ENCODE measurements around the gene TLE3.

TLE3 gene

GRCh38 chr15:70064441-70064840 is 33.3 kb downstream of the TLE3 start:
- Histone ChIP-seq H3K36me3 (no peaks in the 10 kb centered on the region), H3K9me3 (no peaks in the 10 kb centered on the region), H3K4me3 (no peak overlapping the region), H3K4me2 (no peak overlapping the region), H3K9ac (no peak overlapping the region), H3K4me1 (peaks cover 17% of the 10 kb centered on the region; the same call in 1 of the 2 replicates), H3K27ac (no peak overlapping the region), H4K20me1 (peaks cover 13% of the 10 kb centered on the region; the same call in 1 of the 2 replicates), H3K27me3 (peaks cover 36% of the 10 kb centered on the region)
- TF ChIP-seq Cebpa-rat (IDR thresholded peaks at IDR 0.05): no peak

- Histone ChIP-seq H3K4me1 (peaks cover 17% of the 10 kb centered on the region; the same call in 1 of the 2 replicates), H3K4me3 (no peak overlapping the region), H3K4me2 (no peak overlapping the region), H4K20me1 (peaks cover 13% of the 10 kb centered on the region; the same call in 1 of the 2 replicates), H3K9me3 (no peaks in the 10 kb centered on the region), H3K9ac (no peak overlapping the region), H3K27ac (no peak overlapping the region), H3K36me3 (no peaks in the 10 kb centered on the region), H3K27me3 (peaks cover 35% of the 10 kb centered on the region)
- TF ChIP-seq Cebpa-rat (IDR thresholded peaks at IDR 0.05): no peak
Measured at GRCh38 chr15:70063980-70064379, 33.7 kb downstream of the TLE3 start.

DNA sequence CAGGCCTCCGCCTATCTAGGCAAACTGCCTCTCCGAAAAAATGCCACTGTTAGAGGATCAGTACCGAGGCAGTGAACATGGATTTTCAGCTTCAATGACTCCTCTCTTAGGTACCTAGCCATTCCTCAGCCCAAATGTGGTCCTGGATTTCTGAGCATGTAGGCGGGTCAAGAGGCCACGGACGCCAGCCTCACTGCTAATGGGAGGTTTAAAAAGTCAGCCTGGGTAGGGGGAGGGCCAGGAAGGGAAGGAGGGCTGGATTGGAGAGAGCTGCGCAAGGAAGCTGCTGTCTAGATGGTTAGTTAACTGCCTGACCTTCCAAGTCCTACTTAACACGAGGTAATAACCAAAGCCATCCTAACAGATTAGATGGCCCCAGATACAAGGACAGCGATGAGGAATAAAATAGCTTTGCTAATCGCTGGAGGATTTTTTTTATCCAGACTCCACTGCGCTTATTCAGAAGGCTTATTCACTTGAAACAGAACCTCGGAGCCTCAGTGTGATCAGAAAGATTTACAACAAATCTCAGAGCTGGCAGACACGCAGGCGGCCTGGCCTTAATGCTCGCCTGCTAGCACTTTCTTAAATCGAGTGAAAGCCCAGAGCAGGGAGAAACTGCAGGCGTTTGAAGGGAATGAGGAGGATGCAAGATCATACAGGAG is 34.3 kb downstream of the TLE3 start:
- TF ChIP-seq Cebpa-rat (IDR thresholded peaks at IDR 0.05): no peak
- no peaks in the 10 kb centered on the region for H3K36me3 ChIP-seq
- peaks cover 31% of the 10 kb centered on the region for H3K27me3 ChIP-seq
- no peak overlapping the region for H3K9ac ChIP-seq
- H3K27ac ChIP-seq: no peak overlapping the region
- H3K9me3 ChIP-seq: no peaks in the 10 kb centered on the region
- H3K4me2 ChIP-seq: no peak overlapping the region
- H3K4me1 ChIP-seq: peaks cover 17% of the 10 kb centered on the region; the same call in 1 of the 2 replicates
- H4K20me1 ChIP-seq: peaks cover 13% of the 10 kb centered on the region; the same call in 1 of the 2 replicates
- no peak overlapping the region for H3K4me3 ChIP-seq

DNA sequence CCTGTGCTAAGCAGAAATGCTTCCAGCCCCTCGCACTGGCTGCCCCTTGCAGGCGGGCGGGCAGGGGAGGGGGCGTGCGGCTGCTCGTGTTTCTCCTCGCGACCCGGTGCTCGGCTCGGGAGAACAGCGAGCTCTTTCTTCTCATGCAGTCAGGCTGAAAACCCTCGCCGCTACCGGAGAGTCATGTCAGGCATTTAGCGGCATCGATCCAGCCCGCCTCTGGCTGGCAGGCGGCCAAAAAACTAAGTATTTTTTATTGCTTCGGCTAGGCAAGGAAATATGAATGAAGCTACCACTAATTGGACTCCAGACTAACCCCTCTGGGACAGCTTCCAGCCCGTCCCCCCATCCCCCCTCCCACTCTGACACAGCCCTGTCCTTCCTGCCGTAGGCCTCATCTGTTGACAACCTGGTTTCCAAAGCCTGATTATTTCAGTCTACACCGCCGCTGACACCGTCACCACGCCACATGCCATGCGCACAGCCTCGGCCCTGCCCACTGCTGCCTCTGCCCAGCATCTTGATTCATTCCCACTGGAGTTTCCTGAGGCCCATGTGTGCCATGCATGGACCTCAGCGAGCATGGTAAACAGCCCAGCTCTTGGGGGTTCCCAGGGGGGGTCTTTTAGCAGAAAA is 35.3 kb downstream of the TLE3 start:
- H3K4me1 ChIP-seq: peaks cover 17% of the 10 kb centered on the region; the same call in 1 of the 2 replicates
- H3K27ac ChIP-seq: no peak overlapping the region
- peaks cover 31% of the 10 kb centered on the region for H3K27me3 ChIP-seq
- peak overlapping the region; percentile 45 for H3K4me2 ChIP-seq
- H3K9ac ChIP-seq: no peak overlapping the region
- H4K20me1 ChIP-seq: peaks cover 13% of the 10 kb centered on the region; the same call in 1 of the 2 replicates
- no peak for TF ChIP-seq Cebpa-rat (IDR thresholded peaks at IDR 0.05)
- H3K36me3 ChIP-seq: no peaks in the 10 kb centered on the region
- H3K9me3 ChIP-seq: no peaks in the 10 kb centered on the region
- H3K4me3 ChIP-seq: no peak overlapping the region

DNA sequence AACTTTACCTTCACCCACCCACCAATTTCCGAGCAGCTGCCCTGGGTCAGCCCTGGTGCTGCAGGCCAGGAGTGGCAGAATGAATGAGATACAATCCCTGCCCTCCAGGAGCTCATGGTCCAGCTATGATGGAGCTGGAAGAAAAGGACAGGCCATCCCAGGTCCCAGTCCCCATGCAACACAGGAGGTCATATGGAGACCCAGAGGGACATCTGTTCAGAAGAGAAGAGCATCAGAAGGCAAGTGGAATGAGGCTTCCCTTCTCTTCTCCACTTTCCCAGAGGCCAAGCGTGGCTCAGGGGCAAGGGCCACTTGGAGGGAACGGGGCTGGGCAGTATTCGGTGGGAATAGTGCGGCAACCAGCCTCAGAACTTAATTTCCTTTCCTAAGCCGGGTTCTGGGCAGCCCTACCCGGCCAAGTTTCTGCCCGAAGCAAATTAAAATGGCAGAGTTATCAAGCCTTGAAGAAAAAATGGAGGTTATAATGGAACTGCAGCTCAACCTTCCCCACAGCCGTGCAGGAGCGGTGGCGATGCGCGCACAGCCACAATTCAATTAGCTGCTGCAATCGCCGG is 35.9 kb downstream of the TLE3 start:
- no peaks in the 10 kb centered on the region for H3K9me3 ChIP-seq
- H3K9ac ChIP-seq: no peak overlapping the region
- no peak for TF ChIP-seq Cebpa-rat (IDR thresholded peaks at IDR 0.05)
- peaks cover 31% of the 10 kb centered on the region for H3K27me3 ChIP-seq
- H3K4me1 ChIP-seq: peaks cover 17% of the 10 kb centered on the region; the same call in 1 of the 2 replicates
- no peak overlapping the region for H3K4me3 ChIP-seq
- H3K27ac ChIP-seq: no peak overlapping the region
- H3K36me3 ChIP-seq: no peaks in the 10 kb centered on the region
- H3K4me2 ChIP-seq: peak overlapping the region; percentile 45
- H4K20me1 ChIP-seq: peaks cover 10% of the 10 kb centered on the region; the same call in 1 of the 2 replicates

DNA sequence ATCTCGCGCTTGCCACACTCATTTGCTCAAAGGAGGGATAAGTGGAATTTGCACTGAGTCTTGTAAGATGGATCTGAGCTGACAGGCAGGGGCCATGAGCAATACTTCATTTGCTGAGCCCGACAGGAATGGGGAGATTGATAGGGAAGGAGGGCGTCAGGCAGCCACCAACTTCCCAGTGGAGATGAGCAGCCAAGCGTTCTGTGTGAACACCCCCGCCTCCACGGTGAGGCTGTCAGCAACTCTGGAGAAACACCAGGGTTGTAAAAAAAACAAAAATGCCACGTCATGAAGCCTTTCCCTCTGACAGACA is 36.8 kb downstream of the TLE3 start:
- H3K9me3 ChIP-seq: no peaks in the 10 kb centered on the region
- peaks cover 31% of the 10 kb centered on the region for H3K27me3 ChIP-seq
- H3K4me3 ChIP-seq: no peak overlapping the region
- H4K20me1 ChIP-seq: peaks cover 6% of the 10 kb centered on the region; the same call in 1 of the 2 replicates
- TF ChIP-seq Cebpa-rat (IDR thresholded peaks at IDR 0.05): no peak
- peaks cover 17% of the 10 kb centered on the region; the same call in 1 of the 2 replicates for H3K4me1 ChIP-seq
- no peak overlapping the region for H3K4me2 ChIP-seq
- no peaks in the 10 kb centered on the region for H3K36me3 ChIP-seq
- no peak overlapping the region for H3K27ac ChIP-seq
- H3K9ac ChIP-seq: no peak overlapping the region

DNA sequence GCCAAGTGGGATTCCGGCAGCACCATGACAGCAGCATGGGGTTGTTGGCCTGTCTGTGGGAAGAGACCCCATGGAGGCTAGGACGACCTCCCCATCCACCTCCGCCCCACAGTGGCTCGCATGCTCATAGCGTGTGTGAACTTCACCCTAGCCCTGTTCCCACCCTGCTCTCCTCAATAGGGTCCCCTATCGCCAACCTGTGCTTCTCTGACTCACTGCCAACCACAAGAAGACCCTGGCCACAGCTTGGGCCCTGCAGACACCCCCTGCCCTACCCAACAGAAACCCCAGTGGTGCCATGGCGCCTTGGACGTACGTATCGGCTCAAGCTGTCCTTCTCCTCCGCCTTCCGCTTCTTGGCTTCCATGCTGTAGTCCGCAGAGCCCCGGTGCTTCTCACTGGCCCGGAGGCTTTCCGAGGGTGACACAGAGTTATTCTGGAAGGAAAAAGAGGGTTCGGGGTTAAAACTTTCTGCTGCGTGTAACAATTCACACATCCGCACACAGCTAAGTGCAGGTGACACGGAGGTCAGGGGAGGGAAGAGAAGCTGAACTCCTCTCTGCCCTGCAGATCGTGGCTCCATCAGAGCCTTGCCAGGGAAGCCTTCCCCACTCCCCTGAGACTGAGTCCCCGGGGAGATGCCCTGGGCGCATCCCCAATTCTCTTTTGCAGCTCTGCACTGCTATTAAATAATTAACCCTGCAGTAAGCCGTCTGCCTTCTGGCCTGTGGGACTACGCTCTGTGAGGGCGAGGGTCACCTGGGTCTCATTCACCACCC is 37.3 kb downstream of the TLE3 start:
- no peak for TF ChIP-seq Cebpa-rat (IDR thresholded peaks at IDR 0.05)
- Histone ChIP-seq H3K4me1 (peaks cover 17% of the 10 kb centered on the region; the same call in 1 of the 2 replicates), H3K36me3 (no peaks in the 10 kb centered on the region), H3K4me3 (no peak overlapping the region), H3K4me2 (no peak overlapping the region), H3K27me3 (peaks cover 31% of the 10 kb centered on the region), H3K9me3 (no peaks in the 10 kb centered on the region), H3K9ac (no peak overlapping the region), H3K27ac (no peak overlapping the region), H4K20me1 (peaks cover 6% of the 10 kb centered on the region; the same call in 1 of the 2 replicates)

DNA sequence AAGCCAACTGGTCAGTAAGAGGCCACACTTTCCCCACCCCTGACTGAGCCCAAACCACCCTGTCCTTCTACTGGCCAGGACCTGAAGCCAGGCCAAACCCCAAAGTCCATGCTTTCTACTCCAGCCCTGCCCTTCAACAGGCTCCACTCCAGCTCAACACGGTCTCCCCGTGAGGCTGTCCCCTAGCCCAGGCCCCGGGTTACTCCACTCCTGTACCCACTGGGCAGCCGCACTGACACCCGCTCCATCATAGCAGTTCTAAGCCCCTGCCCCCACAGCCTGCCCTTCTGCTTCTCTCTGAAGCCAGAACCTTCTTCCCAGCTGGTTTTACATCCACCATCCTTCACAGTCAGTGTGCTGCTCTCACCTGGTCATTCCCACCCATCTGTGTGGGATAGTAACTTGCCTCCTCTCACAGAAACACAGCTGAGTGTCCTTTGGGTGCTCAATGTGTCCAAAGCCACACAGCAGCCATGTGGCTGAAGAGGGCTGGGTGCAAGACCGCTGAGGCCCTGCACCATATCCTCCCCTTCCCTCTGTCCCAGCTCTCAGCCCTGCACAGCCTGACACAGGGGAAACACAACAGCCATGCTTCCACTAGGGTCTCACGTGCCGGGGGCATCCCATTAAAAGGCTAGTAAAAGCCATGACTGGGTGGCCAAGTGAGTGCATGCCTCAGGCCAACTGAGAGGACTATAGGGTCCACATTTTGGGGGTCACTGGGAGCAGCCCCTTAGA is 38.1 kb downstream of the TLE3 start:
- Histone ChIP-seq H3K4me1 (peaks cover 17% of the 10 kb centered on the region; the same call in 1 of the 2 replicates), H3K4me3 (no peak overlapping the region), H3K9me3 (no peaks in the 10 kb centered on the region), H3K4me2 (no peak overlapping the region), H3K27me3 (peaks cover 31% of the 10 kb centered on the region), H3K27ac (no peak overlapping the region), H4K20me1 (peaks cover 6% of the 10 kb centered on the region; the same call in 1 of the 2 replicates), H3K36me3 (no peaks in the 10 kb centered on the region), H3K9ac (no peak overlapping the region)
- no peak for TF ChIP-seq Cebpa-rat (IDR thresholded peaks at IDR 0.05)

Measured in BLaER1 (cell line).